ENCODE results near the gene NOS1AP.

Gene NOS1AP

GRCh38 chr1:162336621-162337285 is 267.3 kb downstream of the NOS1AP start:
- no peaks in the 10 kb centered on the region; the same call in 1 of the 2 replicates for H3K27me3 ChIP-seq (replicated peaks; ENCODE audit: control insufficient read depth, insufficient read depth, low read length)
- no peak for DNase-seq (ENCODE audit: extremely low read depth, insufficient read length)

GRCh38 chr1:162342452-162342983 is 273.0 kb downstream of the NOS1AP start:
- DNase-seq (ENCODE audit: extremely low read depth, insufficient read length) = no peak
- no peak overlapping the region for H3K4me3 ChIP-seq (replicated peaks; ENCODE audit: low read depth, low read length)
- no peak for TF ChIP-seq CTCF (IDR thresholded peaks at IDR 0.05; ENCODE audit: insufficient read depth, low read length, poor library complexity, severe bottlenecking)
- H3K36me3 ChIP-seq (ENCODE audit: control insufficient read depth, insufficient read depth, low read length) = no peaks in the 10 kb centered on the region
- no peaks in the 10 kb centered on the region; the same call in 1 of the 2 replicates for H3K27me3 ChIP-seq (replicated peaks; ENCODE audit: control insufficient read depth, insufficient read depth, low read length)

More at GRCh38 chr1:162336621-162337285, 267.3 kb downstream of the NOS1AP start:
- Histone ChIP-seq H3K36me3 (ENCODE audit: control insufficient read depth, insufficient read depth, low read length) (no peaks in the 10 kb centered on the region), H3K4me3 (replicated peaks; ENCODE audit: low read depth, low read length) (no peak overlapping the region)
- TF ChIP-seq CTCF (IDR thresholded peaks at IDR 0.05; ENCODE audit: insufficient read depth, low read length, poor library complexity, severe bottlenecking) = no peak

- Histone ChIP-seq H3K27me3 (replicated peaks; ENCODE audit: control insufficient read depth, insufficient read depth, low read length) (no peaks in the 10 kb centered on the region; the same call in 1 of the 2 replicates), H3K4me3 (replicated peaks; ENCODE audit: low read depth, low read length) (no peak overlapping the region), H3K36me3 (ENCODE audit: control insufficient read depth, insufficient read depth, low read length) (no peaks in the 10 kb centered on the region)
- DNase-seq (ENCODE audit: extremely low read depth, insufficient read length) = no peak
- no peak for TF ChIP-seq CTCF (IDR thresholded peaks at IDR 0.05; ENCODE audit: insufficient read depth, low read length, poor library complexity, severe bottlenecking)
Measured at GRCh38 chr1:162343470-162343869, 274.0 kb downstream of the NOS1AP start.

GRCh38 chr1:162347281-162347680 is 277.8 kb downstream of the NOS1AP start:
- DNase-seq (ENCODE audit: extremely low read depth, insufficient read length) = no peak
- no peak for TF ChIP-seq CTCF (IDR thresholded peaks at IDR 0.05; ENCODE audit: insufficient read depth, low read length, poor library complexity, severe bottlenecking)
- Histone ChIP-seq H3K27me3 (replicated peaks; ENCODE audit: control insufficient read depth, insufficient read depth, low read length) (no peaks in the 10 kb centered on the region), H3K36me3 (ENCODE audit: control insufficient read depth, insufficient read depth, low read length) (no peaks in the 10 kb centered on the region), H3K4me3 (replicated peaks; ENCODE audit: low read depth, low read length) (no peak overlapping the region)

DNA sequence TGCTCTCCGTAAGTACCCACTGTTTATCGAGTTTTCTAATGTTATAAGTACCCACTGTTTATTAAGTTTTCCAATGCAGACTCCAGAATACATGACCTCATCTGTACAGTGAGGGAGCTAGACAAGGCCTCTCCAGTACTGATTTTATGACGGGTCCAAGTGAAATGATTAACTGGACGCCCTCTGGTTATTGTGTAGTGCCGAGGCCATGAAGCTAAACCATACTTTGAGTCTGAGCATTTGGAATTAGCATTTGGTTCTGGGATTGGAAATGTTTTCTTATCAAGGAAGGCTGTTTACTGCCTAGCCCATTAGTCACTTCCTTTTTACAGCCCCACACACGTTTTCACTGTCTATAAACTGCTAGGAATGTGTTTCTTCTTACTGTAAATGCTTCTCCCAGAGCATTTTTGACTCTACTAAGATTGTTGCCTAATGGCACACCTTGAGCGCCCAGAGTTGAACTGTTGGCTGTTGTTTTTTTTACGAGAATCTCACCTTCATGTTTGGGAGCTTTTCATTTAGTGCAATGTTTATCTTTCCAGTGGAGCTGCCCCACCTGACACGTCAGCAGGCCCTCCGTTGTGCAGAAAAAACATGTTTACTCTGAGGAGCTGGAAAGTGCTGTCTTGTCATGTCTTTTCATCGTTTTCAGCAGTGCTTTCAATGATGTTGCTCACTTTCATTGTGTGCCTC is 280.3 kb downstream of the NOS1AP start:
- no peak for DNase-seq (ENCODE audit: extremely low read depth, insufficient read length)

More for the DNA sequence above, 280.3 kb downstream of the NOS1AP start:
- TF ChIP-seq CTCF (IDR thresholded peaks at IDR 0.05; ENCODE audit: insufficient read depth, low read length, poor library complexity, severe bottlenecking) = no peak
- no peaks in the 10 kb centered on the region for H3K36me3 ChIP-seq (ENCODE audit: control insufficient read depth, insufficient read depth, low read length)
- H3K27me3 ChIP-seq (replicated peaks; ENCODE audit: control insufficient read depth, insufficient read depth, low read length) = no peaks in the 10 kb centered on the region
- H3K4me3 ChIP-seq (replicated peaks; ENCODE audit: low read depth, low read length) = no peak overlapping the region
